Vagina (tissue), 2 donors: ENCODE data around the gene CAST. TPM values are rescaled to one million over a fixed set of nuclear protein-coding genes. Genes with fewer than 3 reads are reported as not detected.

ENCODE experiments used
- DNase-seq, 2 donors: peaks; one replicate each; pipeline ENCODE4 v3.0.0-alpha.2; 2017; ENCODE audit errors: extremely low spot score in 2 of 2
- H3K27ac ChIP-seq: fragments of 200-600 bp; sonication (generic); one replicate; pipeline ENCODE4 v1.5.1; 2019
- H3K27me3 ChIP-seq: fragments of 200-600 bp; sonication (generic); one replicate; pipeline ENCODE4 v1.5.1; 2019
- H3K36me3 ChIP-seq, 2 donors: fragments of 200-600 bp; sonication (generic); one replicate each; pipeline ENCODE4 v1.5.1; 2017 to 2019
- H3K4me1 ChIP-seq: fragments of 200-600 bp; sonication (generic); one replicate; pipeline ENCODE4 v1.5.1; 2019
- H3K4me3 ChIP-seq, 2 donors: fragments of 200-600 bp; sonication (generic); 1 replicate in 1 of 2; 2 replicates in 1 of 2; pipeline ENCODE4 v1.5.1; 2016 to 2019
- H3K9me3 ChIP-seq: fragments of 200-600 bp; sonication (generic); one replicate; pipeline ENCODE4 v1.5.1; 2019
- CTCF ChIP-seq, 3 experiments: fragments of 450-650 bp in 2 of 3; fragments of 200-600 bp in 1 of 3; sonication (generic) in 1 of 3; IDR thresholded peaks; one replicate each; pipeline ENCODE4 v1.5.1; 2017 to 2019; ENCODE audit warnings: antibody characterized with exemption in 3 of 3, mild to moderate bottlenecking in 2 of 3, moderate library complexity in 2 of 3
- POLR2A ChIP-seq, 2 donors: fragments of 450-650 bp; IDR thresholded peaks; one replicate each; pipeline ENCODE4 v1.6.1; 2017; ENCODE audit warnings: antibody characterized with exemption in 2 of 2, mild to moderate bottlenecking in 2 of 2, moderate library complexity in 2 of 2
- POLR2AphosphoS5 ChIP-seq, 2 donors: sonication (generic); formaldehyde crosslinking; IDR thresholded peaks; one replicate each; pipeline ENCODE4 v1.9.0; 2017; ENCODE audit warnings: antibody characterized with exemption in 2 of 2, mild to moderate bottlenecking in 2 of 2, low read depth in 1 of 2; ENCODE audit not compliant: insufficient read depth in 1 of 2
- intact Hi-C: fragments of 100-400 bp; cut with DNase I; formaldehyde crosslinking; loops from one replicate; pipeline ENCODE4 v1.15.1; 2023
- total RNA-seq: library from RNA; depleted of rRNA; stranded (reverse); fragments of >200 nt; gene quantifications from one replicate; pipeline ENCODE4 v1.2.3, GENCODE V29; 2016

The CAST gene
- total RNA-seq, 1 donor from 2014 or later, result 309 TPM

- Histone ChIP-seq H3K9me3 (no peaks in the 10 kb centered on the region), H3K36me3 (no peaks in the 10 kb centered on the region), H3K27ac (peak overlapping the region; percentile 37), H3K4me3 (no peak overlapping the region), H3K27me3 (no peaks in the 10 kb centered on the region), H3K4me1 (peaks cover 83% of the 10 kb centered on the region)
- TF ChIP-seq CTCF (IDR thresholded peaks at IDR 0.05), result no peak
- no peak for TF ChIP-seq POLR2AphosphoS5 (IDR thresholded peaks at IDR 0.05; ENCODE audit: insufficient read depth in 1 of 2, low read depth in 1 of 2)
- TF ChIP-seq POLR2A (IDR thresholded peaks at IDR 0.05), result no peak
- intact Hi-C loops, result no loop called here
- no peak for DNase-seq
Observed at GRCh38 chr5:96706433-96707111, 44.4 kb downstream of the CAST start.

- DNase-seq, result no peak
- Histone ChIP-seq H3K4me3 (no peak overlapping the region), H3K27me3 (no peaks in the 10 kb centered on the region), H3K9me3 (no peaks in the 10 kb centered on the region), H3K27ac (no peak overlapping the region), H3K36me3 (no peaks in the 10 kb centered on the region), H3K4me1 (peaks cover 84% of the 10 kb centered on the region)
- intact Hi-C loops, result no loop called here
- TF ChIP-seq POLR2A (IDR thresholded peaks at IDR 0.05) (no peak), POLR2AphosphoS5 (IDR thresholded peaks at IDR 0.05; ENCODE audit: insufficient read depth in 1 of 2, low read depth in 1 of 2) (no peak), CTCF (IDR thresholded peaks at IDR 0.05) (no peak)
Observed at GRCh38 chr5:96708600-96708999, 46.4 kb downstream of the CAST start.

DNA sequence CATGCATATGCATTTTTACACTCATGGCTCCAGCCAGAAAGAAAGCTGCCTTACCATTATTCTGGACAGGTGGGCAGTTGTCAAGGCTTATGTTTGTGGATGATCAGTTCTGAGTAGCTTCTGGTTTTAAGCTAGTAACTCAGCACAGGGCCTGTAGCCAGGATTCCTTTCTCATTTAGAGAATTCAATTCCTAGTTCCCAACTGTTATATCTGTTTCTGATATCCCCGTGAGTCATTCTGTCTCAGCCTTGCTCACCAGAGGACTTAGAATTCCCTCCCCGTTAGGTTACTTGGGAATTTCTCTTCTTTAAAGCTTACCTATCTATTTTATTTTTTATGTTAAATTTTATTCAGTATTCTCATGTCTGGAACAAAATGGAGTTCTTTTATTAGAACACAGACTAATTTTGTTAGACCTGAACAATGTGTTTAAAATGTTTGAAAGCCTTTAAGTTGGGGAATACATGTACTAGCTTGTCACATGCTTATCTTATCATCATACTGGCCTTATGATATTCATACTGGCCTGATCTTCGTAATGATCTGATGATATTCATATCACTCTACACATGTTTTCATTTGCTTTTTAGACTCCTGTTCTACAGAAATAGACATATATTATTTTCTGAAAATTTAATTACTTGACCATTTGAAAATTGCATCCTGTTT, 47.1 kb downstream of the CAST start:
- Histone ChIP-seq H3K9me3 (no peaks in the 10 kb centered on the region), H3K27ac (no peak overlapping the region), H3K36me3 (no peaks in the 10 kb centered on the region), H3K4me3 (no peak overlapping the region), H3K4me1 (peaks cover 84% of the 10 kb centered on the region), H3K27me3 (no peaks in the 10 kb centered on the region)
- no peak for DNase-seq
- intact Hi-C loops, result no loop called here
- TF ChIP-seq POLR2A (IDR thresholded peaks at IDR 0.05) (no peak), POLR2AphosphoS5 (IDR thresholded peaks at IDR 0.05; ENCODE audit: insufficient read depth in 1 of 2, low read depth in 1 of 2) (no peak), CTCF (IDR thresholded peaks at IDR 0.05) (no peak)

- Histone ChIP-seq H3K4me1 (peaks cover 91% of the 10 kb centered on the region), H3K36me3 (no peaks in the 10 kb centered on the region), H3K9me3 (no peaks in the 10 kb centered on the region), H3K4me3 (no peak overlapping the region), H3K27me3 (no peaks in the 10 kb centered on the region), H3K27ac (no peak overlapping the region)
- TF ChIP-seq POLR2AphosphoS5 (IDR thresholded peaks at IDR 0.05; ENCODE audit: insufficient read depth in 1 of 2, low read depth in 1 of 2) (no peak), POLR2A (IDR thresholded peaks at IDR 0.05) (no peak), CTCF (IDR thresholded peaks at IDR 0.05) (no peak)
- DNase-seq, result no peak
- intact Hi-C loops, result loop anchor here (10.0 kb wide), 2 partner anchors 47 to 97 kb away; partner anchors contain the start of gene CAST
Observed at GRCh38 chr5:96712100-96712746, 50.0 kb downstream of the CAST start.
